ENCODE data around the gene KBTBD7.

The KBTBD7 gene, protein sequence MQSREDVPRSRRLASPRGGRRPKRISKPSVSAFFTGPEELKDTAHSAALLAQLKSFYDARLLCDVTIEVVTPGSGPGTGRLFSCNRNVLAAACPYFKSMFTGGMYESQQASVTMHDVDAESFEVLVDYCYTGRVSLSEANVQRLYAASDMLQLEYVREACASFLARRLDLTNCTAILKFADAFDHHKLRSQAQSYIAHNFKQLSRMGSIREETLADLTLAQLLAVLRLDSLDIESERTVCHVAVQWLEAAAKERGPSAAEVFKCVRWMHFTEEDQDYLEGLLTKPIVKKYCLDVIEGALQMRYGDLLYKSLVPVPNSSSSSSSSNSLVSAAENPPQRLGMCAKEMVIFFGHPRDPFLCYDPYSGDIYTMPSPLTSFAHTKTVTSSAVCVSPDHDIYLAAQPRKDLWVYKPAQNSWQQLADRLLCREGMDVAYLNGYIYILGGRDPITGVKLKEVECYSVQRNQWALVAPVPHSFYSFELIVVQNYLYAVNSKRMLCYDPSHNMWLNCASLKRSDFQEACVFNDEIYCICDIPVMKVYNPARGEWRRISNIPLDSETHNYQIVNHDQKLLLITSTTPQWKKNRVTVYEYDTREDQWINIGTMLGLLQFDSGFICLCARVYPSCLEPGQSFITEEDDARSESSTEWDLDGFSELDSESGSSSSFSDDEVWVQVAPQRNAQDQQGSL

DNA sequence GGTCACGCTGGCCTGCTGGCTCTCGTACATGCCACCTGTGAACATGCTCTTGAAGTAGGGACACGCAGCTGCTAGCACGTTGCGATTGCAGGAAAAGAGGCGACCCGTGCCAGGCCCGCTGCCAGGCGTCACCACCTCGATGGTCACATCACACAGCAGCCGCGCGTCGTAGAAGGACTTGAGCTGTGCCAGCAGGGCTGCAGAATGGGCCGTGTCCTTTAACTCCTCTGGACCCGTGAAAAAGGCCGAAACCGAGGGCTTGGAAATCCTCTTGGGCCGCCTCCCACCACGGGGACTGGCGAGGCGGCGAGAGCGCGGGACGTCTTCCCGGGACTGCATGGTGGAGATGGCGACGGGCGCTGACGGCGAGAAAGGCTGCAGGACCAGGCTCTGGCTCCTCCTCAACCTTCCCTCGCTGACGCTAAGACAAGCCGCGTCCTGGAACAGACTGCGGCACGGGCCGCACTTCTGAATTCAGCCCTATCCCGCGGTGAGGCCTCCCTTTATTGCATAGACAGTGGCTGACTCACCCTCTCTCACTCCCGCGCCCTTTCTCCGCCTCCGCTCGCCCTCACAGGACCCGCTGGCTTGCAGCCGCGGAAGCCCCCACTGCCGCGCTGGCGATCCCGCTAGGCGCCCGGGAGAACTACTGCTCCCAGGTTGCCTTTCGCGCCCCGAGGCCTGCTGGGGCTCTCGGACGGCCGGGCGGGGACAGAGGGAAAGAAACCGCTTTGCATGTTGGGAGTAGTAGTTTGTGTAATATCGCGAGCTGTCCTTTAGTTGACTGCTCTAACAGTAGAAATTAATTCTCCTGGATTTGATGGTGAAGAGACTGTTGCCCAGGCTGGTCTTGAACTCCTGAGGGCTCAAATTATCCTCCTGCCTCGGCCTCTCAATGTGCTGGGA, at the start of gene KBTBD7:
KBTBD7 (minus strand) TSS at position 651 of the 906 bp plus-strand sequence; CDS start at position 339, 312 bp downstream.
- peak; percentile 92 for DNase-seq (ENCODE audit: low spot score)

DNA sequence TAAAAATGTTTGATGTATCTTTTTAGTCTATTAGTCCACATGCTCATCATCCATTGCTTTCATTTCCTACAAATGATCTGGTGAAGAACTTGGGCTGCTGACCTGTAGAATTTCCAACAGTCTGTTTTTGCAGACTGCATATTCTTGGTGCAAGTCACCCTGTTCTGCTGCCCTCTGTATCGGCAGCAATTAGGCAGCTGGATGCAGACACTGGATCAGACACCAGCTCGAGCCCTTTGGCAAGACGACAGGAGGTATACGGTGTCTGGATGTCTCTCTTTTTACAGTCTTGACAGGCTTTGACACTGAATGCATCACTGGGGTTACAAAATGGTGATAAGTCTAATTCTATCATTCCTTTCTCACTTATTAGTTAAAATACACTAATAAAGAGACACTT, 47.3 kb upstream of the KBTBD7 start:
- DNase-seq (ENCODE audit: low spot score) = no peak

DNA sequence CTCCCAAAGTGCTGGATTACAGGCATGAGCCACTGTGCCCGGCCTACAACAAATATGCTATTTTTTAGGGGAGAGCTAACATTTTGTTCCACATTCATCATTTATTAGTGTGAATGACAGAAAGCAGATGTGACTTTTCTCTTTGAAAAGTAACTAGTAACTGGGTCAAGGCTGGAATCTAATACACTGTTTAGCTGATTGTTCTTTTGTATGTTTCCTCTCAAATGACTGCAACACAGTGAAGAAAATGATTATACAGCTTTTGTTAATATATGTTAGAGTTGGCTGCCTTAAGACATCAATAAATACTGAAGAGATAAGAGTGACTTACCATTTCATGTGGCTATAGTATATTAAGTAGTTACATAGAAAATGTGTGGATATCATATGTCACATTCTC, 42.0 kb upstream of the KBTBD7 start:
- no peak for DNase-seq (ENCODE audit: low spot score)

DNA sequence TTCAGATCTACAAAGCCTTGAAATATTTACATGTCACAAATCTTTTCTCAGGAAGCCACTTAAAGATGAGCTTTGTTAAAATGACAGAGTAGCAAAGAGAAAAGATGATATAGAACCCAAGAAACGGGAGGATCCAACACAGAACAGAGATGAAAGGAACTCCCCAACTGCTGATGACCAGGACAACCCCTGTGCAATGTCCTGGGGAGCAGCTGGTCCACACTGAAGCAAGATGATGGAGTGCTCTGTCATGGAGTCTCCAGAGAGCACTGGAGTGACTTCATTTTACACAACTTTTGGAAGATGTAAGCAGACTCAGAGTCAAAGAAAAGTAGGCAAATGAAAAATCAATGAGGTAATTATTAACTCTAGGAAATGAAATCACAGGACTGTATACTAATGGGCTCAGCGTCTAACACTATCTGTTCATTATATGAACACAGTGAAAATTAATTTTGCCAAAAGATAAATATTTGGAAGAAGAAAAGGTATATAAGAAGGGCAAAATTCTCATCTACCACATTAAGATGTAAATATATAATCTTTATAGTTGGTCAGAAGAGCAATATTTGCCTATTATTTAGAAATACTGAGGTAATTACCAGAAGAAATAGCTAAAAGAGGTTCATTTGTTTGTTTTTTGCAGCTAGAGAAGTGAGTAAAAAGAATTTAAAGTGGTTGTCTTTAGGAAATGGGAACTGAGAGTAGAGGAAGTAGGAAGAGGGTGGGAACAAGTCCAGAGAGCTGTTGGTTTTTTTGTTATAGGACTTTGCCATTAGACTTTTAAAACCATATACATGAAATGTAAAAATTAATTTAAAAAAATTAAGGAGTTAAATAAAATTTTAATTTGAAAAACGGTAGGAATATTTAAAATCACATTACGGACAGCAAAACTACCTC, 38.5 kb upstream of the KBTBD7 start:
- no peak for DNase-seq (ENCODE audit: low spot score)

DNA sequence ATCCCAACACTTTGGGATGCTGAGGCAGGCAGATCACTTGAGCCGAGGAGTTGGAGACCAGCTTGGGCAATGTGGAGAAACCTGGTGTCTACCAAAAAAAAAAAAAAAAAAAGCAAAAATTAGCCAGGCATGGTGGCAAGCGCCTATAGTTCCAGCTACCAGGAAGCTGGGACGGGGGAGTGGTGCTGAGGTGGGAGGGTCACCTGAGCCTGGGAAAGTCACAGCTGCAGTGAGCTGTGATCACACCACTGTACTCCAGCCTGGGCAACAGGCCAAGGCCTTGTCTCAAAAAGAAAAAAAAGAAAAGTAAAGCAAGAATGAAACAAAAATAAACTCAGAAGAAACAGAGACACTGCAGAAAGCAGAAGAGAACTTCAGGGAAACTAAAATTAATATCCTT, 37.4 kb upstream of the KBTBD7 start:
- DNase-seq (ENCODE audit: low spot score) = no peak

DNA sequence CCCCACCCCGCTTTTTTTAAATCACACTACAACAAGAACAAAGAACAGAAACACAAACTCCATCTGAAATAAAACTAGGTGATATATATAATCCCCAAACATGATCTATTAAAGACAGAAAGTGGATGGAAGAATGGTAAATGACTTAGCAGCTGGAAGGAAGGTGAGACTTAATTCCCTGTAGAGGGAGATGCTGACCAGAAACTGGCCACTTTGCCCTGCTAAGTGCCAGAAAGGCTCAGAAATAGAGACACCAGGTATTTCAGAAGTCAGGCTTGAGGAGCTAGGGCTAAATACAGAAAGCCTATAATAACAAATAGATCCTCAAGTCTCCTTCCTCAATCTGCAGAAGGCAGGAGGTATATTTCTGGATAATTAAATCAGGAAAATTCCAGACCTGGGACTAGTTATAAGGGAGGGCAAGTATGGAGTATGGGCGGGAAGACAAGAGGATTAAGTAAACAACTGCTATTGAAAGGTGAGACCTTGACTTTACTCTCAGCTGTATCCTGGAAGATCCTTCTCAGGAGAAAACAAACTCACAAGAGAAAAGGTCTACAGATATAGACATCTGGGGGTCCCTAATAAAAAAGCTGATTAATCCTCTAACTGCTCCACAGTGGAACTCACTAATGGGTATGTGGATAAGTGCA, 36.8 kb upstream of the KBTBD7 start:
- no peak for DNase-seq (ENCODE audit: low spot score)

DNA sequence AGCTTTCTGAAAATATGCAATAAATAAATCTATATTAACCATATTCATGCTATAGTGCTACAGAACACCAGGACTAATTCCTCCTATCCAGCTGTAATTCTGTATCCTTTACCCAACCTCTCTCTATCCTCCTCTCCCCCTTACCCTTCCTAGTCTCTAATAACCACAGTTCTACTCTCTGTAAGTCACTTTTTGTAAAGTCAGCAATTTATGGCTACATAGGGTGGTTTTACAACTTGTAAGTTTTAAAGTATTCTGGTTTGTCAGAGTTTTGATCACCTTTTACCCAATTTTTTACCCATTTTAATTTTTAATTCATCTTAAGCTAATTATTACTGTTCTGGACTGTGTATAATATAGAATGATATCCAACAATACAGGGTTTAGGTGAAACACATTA, 35.0 kb upstream of the KBTBD7 start:
- DNase-seq (ENCODE audit: low spot score) = no peak

DNA sequence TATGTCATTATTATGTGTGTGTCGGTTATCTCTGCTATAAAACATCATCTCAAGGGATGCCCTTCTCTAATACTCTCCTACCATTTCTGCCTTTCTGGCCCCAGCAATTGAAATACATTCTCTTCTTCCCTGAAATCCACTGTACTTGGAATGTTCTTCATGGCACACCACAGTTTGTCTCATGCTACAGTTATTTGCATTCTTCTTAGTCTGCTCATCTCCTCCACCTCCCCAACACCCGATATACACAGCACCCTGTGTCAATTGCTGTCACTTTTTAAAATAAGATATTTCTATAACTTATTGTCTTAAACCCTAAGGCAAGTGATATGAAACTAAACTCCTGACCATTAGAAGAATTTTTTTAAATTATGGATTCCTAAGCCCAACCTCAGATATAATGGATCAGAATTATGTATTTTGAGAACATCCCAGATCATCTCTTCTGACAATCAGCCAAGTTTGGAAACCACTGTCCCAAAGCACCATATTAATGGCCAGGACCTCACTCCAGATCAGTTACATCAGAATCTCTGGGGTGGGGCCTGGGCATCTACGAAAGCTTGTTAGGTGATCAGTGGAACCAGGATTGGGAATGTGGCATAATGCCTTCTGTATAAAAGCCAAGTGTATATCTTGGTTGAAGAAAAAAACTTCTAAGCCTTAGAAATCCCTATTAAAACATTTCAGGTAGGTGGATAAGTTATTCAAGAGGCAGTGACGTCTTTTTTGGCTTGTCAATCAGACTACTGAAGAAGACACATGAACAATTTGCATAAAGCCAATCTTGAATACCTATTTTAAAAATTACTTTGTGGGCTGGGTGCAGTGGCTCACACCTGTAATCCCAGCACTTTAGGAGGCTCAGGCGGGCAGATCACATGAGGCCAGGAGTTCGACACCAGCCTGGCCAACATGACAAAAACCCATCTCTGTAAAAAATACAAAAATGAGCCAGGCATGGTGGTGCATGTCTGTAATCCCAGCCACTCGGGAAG, 30.0 kb upstream of the KBTBD7 start:
- peak; percentile 86 for DNase-seq (ENCODE audit: low spot score)

DNA sequence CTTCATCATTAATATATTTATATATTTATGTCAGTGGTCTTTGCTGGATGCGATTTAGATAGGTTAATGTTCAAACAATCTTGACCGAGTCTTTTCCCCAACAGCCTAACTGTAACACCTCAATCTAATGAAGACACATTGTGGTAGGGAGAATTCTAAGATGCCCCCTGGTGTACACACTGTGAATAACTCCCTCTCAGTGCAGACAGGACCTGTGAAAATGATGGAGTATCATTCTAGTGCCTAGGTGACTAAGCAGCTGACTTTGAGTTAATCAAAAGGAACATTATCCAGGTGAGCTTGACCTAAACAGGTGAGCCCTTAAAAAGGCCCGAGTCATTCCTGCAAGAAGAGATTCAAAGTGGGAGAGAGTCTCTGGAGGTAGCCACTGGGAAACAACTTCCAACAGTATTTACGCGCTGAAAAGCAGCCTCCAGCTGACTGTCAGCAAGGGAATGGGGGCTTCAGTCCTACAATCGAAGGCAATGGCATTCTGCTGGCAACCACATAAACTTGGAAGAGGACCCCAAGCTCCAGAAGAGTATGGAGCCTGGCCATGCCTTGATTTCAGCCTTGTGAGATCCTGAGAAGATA, 28.0 kb upstream of the KBTBD7 start:
- DNase-seq (ENCODE audit: low spot score) = peak; percentile 52

DNA sequence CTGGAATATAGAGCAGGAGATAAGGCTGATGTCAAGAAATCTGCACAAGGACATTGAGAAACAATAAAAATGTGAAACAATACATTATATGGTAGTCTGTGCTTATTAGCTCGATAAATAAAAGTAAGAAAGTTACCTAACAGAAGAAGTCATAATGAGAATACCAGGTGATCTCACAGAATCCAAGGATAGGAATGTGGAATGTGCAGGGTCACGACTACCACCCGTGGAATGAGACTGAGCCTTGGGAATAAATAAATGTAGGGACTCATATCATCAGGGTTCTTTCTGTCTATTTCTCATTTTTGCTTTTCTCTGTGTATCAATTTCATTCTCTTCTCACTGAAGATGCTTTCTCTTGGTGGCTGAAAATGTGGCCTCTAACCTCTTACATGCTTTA, 26.0 kb upstream of the KBTBD7 start:
- DNase-seq (ENCODE audit: low spot score) = no peak

DNA sequence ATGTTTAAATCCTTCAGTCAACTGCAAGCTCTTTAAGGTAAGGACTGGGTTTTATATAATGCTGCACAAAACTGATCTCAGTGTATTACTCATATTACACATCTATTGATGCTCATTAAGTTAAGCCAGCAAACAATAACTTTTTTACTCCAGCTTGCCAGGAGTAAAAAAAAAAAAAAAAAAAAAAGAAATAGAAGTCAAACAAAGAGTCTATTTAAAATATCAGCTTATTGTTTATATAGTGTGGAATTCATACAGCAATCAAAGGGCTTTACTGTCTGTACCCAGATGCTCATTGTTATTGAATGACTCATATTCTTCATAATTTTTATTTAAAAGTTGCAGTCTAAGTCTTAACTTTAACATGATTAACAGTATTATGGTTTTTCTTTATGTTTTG, 21.8 kb upstream of the KBTBD7 start:
- peak; percentile 18 for DNase-seq (ENCODE audit: low spot score)

DNA sequence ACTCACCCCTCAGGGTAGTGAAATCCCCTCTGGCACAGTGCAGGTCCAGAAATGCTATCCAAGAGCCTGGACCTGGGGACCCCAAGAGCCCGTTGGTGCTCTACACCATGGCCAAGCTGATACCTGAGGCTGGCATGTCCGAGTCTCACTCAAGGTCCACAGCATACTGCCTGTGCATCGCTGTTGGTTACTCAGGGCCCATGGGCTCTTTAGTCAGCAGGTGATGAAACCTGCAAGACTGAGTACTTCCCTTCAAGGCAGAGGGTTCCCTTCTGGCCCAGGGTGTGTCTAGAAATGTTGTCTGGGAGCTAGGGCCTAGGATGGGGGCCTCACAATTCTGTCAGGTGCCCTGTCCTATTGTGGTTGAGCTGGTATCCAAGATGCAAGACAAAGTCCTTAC, 19.6 kb upstream of the KBTBD7 start:
- DNase-seq (ENCODE audit: low spot score) = no peak

DNA sequence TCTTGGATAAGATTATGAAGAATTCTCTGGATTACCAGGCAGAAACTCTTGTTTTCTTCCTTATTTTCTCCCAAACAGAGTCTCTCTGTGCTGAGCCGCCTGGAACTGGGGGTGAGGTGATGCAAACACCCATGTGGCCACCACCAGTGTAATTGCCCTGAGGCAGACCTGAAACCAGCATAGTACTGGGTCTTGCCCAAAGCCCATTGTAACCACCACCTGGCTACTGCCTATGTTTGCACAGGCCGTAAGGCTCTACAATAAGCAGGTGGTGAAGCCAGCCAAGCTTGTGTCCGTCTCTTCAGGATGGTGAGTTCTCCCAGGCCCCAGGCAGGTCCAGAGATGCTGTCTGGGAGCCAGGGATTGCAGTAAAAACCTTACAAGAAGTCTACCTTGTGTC, 18.9 kb upstream of the KBTBD7 start:
- no peak for DNase-seq (ENCODE audit: low spot score)

DNA sequence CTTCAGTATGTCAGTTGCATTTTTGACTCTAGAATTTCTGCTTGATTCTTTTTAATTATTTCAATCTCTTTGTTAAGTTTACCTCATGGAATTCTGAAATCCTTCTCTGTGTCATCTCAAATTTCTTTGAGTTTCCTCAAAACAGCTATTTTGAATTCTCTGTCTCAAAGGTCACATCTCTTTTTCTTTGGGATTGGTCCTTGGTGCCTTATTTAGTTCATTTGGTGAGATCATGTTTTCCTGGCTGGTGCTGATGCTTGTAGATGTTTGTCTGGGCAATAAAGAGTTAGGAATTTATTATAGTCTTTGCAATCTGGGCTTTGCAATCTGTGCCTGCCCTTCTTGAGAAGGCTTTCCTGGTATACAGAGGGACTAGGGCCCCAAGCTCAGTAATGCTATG, 18.5 kb upstream of the KBTBD7 start:
- DNase-seq (ENCODE audit: low spot score) = no peak

DNA sequence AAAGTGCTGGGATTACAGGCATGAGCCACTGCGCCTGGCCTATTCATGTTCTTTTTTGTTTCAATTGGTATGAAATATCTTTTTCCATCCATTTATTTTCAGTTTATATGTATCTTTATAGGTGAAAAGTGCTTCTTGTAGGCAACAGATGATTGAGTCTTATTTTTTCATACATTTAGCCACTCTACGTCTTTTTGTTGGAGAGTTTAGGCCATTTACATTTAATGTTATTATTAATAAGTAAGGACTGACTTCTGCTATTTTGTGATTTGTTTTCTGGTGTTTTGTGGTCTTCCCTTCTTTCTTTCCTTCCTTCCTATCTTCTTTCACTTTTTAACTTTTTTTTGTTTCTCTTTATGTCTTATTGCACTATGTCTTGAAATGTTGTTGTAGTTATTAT, 16.7 kb upstream of the KBTBD7 start:
- no peak for DNase-seq (ENCODE audit: low spot score)

DNA sequence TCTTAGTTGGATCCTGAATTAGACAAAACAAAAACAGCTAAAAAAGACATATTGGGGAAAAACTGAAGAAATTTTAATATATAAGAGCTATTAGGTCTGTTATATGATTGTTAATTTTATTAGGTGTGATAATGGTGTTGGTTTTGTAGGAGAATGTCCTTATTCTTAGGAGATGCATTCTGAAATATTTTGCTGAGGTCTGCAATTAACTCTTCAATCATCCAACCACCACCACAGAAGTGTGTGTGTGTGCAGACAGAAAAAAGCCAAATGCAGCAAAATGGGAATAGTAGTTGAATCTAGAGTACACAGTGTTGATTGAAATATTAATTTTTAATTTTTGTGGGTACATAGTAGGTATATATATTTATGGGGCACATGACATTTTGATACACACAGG, 12.1 kb upstream of the KBTBD7 start:
- DNase-seq (ENCODE audit: low spot score) = no peak

DNA sequence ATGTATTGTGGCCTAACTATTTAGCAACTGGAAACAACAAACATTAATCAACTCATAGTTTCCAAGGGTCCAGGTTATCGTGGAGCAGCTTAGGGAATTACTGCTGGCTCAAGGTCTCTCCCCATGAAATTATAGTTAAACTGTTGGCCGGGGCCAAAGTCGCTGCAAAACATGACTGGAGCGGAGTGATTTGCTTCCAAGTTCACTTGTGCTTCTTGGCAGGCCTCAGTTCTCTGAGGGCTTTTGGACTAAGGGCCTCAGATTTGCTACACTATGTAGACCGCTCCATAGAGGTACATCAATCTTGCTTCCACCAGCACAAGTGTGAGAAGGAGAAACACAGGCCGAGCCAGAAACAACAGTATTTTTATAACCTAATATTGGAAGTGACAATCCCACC, 9.4 kb upstream of the KBTBD7 start:
- no peak for DNase-seq (ENCODE audit: low spot score)

DNA sequence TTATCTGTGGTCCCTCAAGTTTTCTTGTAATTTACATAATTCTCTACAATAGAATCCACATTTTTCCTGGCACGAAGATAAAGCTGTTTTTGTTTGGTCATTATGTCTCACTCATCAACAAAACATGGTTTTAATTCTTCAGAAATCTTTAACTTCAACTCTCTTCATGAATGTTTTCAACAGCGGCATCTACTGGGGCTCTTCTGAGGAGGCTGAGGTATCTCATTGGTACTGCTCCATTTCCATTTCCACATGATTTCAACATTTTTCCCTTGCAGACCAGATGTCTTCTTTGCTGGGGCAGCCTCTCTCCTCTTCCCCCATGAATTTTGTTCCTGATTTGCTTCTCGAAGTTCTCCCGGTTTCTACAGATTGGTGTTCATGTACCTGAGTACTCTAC, 5.8 kb upstream of the KBTBD7 start:
- DNase-seq (ENCODE audit: low spot score) = peak; percentile 24

DNA sequence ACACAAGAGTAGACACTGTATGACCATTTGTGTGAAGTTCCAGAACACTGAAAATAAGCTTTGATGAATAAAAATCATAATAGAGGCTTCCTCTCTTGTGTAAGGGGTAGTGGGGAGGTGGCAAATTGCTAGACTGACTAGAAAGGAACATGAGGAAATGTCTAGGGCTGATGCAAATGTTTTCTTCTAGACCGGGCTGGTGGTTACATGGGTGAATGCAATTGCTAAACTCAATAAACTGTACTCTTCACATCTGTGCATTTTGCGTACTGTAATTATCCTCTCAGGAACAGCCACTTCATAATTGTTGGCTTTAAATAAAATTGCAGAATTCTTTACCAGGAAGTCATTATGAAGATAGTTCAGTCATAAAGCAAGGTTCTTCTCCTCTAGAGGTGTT, 5.2 kb upstream of the KBTBD7 start:
- no peak for DNase-seq (ENCODE audit: low spot score)
